ENCODE data around the gene SERBP1.

Gene SERBP1

DNA sequence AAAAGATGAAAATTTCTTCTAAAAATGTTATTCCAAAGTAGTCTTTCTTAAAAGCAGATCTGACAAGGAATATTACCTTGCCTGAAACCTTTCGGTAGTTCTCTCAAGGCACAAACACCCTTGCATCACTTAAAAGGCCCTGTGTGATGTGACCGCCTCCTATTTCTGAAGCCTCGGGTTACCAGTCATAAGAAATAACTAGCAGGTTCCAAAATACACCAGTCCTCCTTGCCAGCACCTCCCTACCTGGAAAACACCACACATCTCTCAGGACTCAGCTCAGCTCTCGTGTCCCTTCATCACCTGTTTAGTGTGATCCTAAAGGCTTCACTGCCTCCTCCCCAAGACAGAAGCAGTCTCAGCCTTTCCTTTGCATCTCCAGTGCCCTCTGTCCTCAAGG is 35.7 kb downstream of the SERBP1 start:
- ATAC-seq (ENCODE audit: low read depth) = no peak
- 0 out of 2 replicates have a peak, but pooled peaks cover 4% of the 10 kb centered on the region for H3K36me3 ChIP-seq (ENCODE audit: low read depth)
- H3K27ac ChIP-seq (ENCODE audit: poor library complexity, severe bottlenecking) = no peak overlapping the region
- H3K4me3 ChIP-seq (ENCODE audit: severe bottlenecking) = no peak overlapping the region
- H3K27me3 ChIP-seq (ENCODE audit: insufficient read depth, poor library complexity, severe bottlenecking) = no peaks in the 10 kb centered on the region
- no peak for TF ChIP-seq CTCF (IDR thresholded peaks at IDR 0.05; ENCODE audit: poor library complexity, severe bottlenecking)
- DNase-seq (ENCODE audit: low spot score) = no peak
- H3K9me3 ChIP-seq (ENCODE audit: severe bottlenecking) = no peaks in the 10 kb centered on the region
- H3K4me1 ChIP-seq (ENCODE audit: insufficient read depth, poor library complexity, severe bottlenecking) = peaks cover 8% of the 10 kb centered on the region

GRCh38 chr1:67393737-67394136 is 36.5 kb downstream of the SERBP1 start:
- no peak for TF ChIP-seq CTCF (IDR thresholded peaks at IDR 0.05; ENCODE audit: poor library complexity, severe bottlenecking)
- H3K27ac ChIP-seq (ENCODE audit: poor library complexity, severe bottlenecking) = no peak overlapping the region

DNA sequence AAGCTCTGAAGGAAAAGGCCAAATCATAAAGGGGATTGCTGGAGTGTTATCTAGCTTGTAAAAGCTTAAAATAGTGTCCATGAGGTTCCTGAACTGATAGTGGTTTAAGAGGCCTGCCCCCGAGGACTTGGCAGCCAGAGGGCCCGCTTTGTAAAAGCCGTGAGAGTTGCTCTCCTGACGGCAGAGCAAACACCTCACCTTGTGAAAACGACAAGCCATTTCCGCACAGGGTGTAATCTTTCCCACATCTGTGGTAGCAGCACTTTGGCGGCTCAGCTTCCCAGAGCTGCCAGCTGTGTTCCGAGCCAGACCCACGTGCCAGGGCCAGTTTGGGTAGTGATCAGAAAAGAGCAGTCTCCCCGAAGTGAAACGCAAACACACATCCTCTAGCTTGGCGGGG is 37.0 kb downstream of the SERBP1 start:
- Histone ChIP-seq H3K4me1 (ENCODE audit: insufficient read depth, poor library complexity, severe bottlenecking) (peaks cover 8% of the 10 kb centered on the region), H3K27me3 (ENCODE audit: insufficient read depth, poor library complexity, severe bottlenecking) (no peaks in the 10 kb centered on the region), H3K9me3 (ENCODE audit: severe bottlenecking) (no peaks in the 10 kb centered on the region), H3K27ac (ENCODE audit: poor library complexity, severe bottlenecking) (no peak overlapping the region), H3K36me3 (ENCODE audit: low read depth) (0 out of 2 replicates have a peak, but pooled peaks cover 4% of the 10 kb centered on the region), H3K4me3 (ENCODE audit: severe bottlenecking) (no peak overlapping the region)
- TF ChIP-seq CTCF (IDR thresholded peaks at IDR 0.05; ENCODE audit: poor library complexity, severe bottlenecking) = no peak
- ATAC-seq (ENCODE audit: low read depth) = no peak
- DNase-seq (ENCODE audit: low spot score) = no peak

More at GRCh38 chr1:67393737-67394136, 36.5 kb downstream of the SERBP1 start:
- ATAC-seq (ENCODE audit: low read depth) (no peak), DNase-seq (ENCODE audit: low spot score) (no peak)
- no peaks in the 10 kb centered on the region for H3K27me3 ChIP-seq (ENCODE audit: insufficient read depth, poor library complexity, severe bottlenecking)
- no peaks in the 10 kb centered on the region for H3K9me3 ChIP-seq (ENCODE audit: severe bottlenecking)
- no peak overlapping the region for H3K4me3 ChIP-seq (ENCODE audit: severe bottlenecking)
- H3K36me3 ChIP-seq (ENCODE audit: low read depth) = 0 out of 2 replicates have a peak, but pooled peaks cover 4% of the 10 kb centered on the region
- H3K4me1 ChIP-seq (ENCODE audit: insufficient read depth, poor library complexity, severe bottlenecking) = peaks cover 8% of the 10 kb centered on the region

DNA sequence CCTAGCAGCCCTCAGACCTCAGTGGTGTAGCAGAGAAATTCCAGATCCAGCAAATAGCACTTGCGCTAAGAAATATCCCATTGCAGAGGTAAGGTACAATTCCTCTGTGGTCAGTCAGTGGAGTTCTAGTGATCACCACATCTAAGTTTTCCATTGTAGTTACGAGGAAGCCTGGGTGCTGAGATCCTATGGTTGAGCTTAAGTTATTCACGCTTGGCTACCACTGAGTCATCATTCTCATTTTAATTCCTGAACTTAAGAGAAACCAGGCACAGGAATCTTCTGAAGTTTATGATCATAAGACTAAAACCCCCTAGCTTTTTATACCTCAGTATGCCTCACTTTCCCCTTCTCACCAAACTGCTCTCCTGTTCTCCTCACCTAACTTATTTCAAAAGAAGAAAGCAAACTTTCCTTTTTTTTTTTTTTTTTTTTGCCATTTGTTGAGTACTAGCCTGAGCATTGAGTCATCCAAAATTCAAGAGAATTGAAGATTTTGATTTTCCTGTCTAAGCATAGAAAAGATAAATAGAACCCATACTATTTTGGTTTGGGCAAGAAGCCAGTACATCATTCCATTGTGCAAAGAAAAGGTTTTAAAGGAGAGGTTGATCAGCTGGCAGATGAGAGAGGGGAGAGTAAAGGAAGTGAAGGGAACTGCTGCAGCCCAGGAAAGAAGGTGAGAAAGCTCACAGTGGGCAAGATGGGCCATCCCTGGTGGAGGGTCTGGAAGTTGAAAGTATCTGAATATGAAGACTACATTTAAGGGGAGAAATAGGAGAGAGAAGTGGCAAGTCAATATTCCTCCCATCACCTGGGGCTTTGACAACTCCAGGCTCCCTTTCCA is 39.9 kb downstream of the SERBP1 start:
- no peak for TF ChIP-seq CTCF (IDR thresholded peaks at IDR 0.05; ENCODE audit: poor library complexity, severe bottlenecking)

More for the DNA sequence above, 39.9 kb downstream of the SERBP1 start:
- Histone ChIP-seq H3K27ac (ENCODE audit: poor library complexity, severe bottlenecking) (peak overlapping the region; percentile 56), H3K36me3 (ENCODE audit: low read depth) (0 out of 2 replicates have a peak, but pooled peaks cover 4% of the 10 kb centered on the region), H3K27me3 (ENCODE audit: insufficient read depth, poor library complexity, severe bottlenecking) (no peaks in the 10 kb centered on the region), H3K4me3 (ENCODE audit: severe bottlenecking) (no peak overlapping the region), H3K9me3 (ENCODE audit: severe bottlenecking) (no peaks in the 10 kb centered on the region), H3K4me1 (ENCODE audit: insufficient read depth, poor library complexity, severe bottlenecking) (peaks cover 8% of the 10 kb centered on the region)
- DNase-seq (ENCODE audit: low spot score) = no peak
- ATAC-seq (ENCODE audit: low read depth) = peak; percentile 74; the same call in 2 of the 3 replicates
